SKM-1 treated with dmso at 0.1 percent for 144 hours (cell line): ENCODE measurements around the gene SOD2.
"Not testable (repeated sequence)": the region's sequence is repeated elsewhere in the genome, so short reads cannot be mapped to it uniquely, and the experiment has no call there.

Experiments used
- DNase-seq: peaks from one replicate; lab custom pipeline; 2025; ENCODE audit not compliant: unreplicated experiment; lab: John Stamatoyannopoulos, UW

SOD2 gene

GRCh38 chr6:159693128-159693893 is at the start of gene SOD2:
Gene SOD2 (minus strand): TSS chr6:159693241. CDS start chr6:159693167, 74 bp downstream.
- peak; percentile 63 for DNase-seq

GRCh38 chr6:159742165-159742564 is 49.1 kb upstream of the SOD2 start:
- no peak for DNase-seq

DNA sequence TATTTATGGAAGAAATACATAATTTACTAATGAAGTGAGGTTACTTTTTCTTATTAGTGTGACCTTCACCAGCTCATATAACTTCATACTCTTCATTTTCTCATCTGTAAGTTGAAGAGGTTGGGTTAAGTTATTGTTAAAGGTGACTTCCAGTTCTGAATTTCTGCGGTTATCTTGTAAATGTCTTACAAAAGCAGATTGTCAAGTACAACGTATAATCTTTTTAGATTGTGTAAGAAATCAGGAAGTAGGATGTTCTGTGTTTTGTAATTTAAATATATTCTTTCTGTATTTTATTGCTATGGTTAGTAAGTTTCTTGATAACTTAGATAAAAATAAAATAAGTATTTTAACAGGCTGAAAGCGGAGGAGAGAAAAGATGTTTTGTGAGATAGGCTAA is 46.3 kb upstream of the SOD2 start:
- no peak for DNase-seq

DNA sequence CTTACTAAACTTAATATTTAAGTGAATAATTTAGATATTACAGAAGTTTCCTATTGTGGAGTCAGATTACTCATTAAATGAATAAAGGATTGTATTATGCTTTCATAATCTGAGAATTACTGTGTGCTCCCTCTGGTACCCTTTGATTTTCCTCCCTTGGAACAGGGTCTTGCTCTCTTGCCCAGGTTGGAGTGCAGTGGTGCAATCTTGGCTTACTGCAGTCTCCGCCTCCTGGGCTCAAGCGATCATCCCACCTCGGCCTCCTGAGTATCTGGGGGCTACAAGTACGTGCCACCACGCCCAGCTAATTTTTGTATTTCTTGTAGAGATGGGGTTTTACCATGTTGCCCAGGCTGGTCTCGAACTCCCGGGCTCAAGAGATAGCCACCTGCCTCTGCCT is 43.9 kb upstream of the SOD2 start:
- DNase-seq: no peak

GRCh38 chr6:159733395-159733794 is 40.4 kb upstream of the SOD2 start:
- DNase-seq: not testable (repeated sequence)

- DNase-seq: not testable (repeated sequence)
Observed at GRCh38 chr6:159732550-159732949, 39.5 kb upstream of the SOD2 start.

GRCh38 chr6:159730332-159730676 is 37.3 kb upstream of the SOD2 start:
- no peak for DNase-seq

DNA sequence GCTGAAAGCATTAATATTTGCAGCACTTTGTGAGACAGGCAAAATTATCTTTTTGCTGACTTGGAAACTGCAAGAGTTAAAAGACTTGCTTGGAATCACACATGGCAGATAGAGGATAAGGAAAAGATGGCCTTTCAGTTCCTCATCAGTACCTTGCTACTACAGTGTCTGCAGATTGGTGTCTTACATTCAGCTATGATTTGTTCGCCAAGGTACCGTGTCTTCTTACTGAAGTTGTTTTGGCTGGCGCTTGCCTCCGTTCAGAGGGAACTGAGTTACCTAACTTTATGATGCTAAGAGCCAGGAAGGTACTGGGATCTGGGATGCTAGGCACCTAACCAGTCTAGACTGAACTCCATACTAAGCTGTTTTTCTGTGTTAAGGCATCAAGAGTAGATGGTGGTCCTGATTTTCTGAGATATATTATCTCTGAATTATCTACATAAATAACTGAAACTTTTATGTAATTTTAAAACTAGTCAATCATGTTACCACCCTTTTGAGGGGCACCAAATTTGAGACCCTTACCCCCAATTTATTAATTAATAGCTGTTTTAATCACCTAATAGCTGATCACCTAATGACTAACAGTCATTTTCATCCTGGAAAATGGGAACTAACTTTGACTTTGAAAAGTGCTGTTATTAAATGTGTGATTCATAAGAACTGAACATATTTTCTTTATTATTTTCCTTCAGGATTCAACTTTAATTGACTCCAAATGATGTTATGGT is 36.7 kb upstream of the SOD2 start:
- no peak for DNase-seq

DNA sequence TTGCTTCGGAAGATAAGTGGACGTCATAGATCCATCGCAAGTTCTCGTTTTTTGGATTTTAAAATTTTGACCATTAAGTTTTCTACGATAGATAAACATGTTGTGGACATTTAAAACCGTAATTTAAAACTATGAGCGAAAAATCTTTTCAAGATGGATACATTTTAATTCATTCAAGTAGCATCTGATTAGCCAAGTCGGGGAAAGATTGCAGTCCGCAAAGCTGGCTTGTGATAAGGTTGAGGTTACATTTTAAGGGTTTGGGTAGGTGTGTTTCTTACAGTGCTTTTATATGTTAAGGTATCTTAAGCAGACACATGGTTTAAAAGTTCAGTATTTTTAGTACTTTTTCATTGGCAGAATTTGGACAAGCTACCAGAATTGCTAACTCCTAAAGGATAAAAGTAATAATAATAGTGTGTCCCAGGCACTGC is 35.5 kb upstream of the SOD2 start:
- no peak for DNase-seq

GRCh38 chr6:159727717-159728445 is 34.8 kb upstream of the SOD2 start:
- DNase-seq: no peak

DNA sequence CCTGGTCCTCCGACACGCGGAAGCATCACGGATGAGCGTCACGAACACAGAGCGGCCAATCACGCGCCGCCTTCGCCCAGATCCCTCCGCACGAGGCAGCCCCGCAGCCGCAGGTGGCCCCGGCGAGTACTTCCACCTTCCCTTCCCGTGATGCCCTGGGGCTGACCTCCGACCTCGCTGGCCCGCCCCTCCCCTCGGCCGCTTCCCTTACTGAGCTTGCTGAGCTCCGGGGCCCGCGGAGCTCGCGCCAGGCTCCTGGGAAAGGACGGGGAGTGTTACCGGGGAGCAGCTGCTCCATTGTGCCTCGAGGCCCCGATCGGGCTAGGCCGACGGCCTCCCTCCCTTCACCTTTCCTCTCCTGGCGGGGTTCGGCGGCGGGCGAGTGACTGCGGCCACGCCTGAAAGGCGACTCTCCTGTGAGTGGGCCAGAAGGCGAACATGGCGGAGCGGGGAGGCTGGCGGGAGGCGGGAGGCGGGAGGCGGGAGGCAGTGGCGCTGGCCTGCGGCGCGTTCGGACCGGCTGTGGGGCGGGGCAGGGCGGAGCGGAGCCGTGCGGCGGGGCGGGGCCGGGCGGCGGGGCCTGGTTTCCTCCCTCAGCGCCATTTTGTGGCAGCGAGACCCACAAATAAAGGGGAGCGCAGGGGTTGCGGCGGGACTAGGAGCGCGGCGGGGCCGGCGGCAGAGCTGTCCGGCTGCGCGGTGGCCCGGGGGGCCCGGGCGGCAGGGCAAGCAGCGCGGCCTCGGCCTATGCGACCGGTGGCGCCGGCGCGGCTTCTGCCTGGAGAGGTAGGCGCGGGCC is 34.1 kb upstream of the SOD2 start, which contains the start of gene WTAP:
Gene WTAP, plus strand, starts transcription at position 589 of the 799 bp plus-strand sequence. CDS start 8,760 bp downstream, outside the sequence.
- DNase-seq: peak; percentile 98

DNA sequence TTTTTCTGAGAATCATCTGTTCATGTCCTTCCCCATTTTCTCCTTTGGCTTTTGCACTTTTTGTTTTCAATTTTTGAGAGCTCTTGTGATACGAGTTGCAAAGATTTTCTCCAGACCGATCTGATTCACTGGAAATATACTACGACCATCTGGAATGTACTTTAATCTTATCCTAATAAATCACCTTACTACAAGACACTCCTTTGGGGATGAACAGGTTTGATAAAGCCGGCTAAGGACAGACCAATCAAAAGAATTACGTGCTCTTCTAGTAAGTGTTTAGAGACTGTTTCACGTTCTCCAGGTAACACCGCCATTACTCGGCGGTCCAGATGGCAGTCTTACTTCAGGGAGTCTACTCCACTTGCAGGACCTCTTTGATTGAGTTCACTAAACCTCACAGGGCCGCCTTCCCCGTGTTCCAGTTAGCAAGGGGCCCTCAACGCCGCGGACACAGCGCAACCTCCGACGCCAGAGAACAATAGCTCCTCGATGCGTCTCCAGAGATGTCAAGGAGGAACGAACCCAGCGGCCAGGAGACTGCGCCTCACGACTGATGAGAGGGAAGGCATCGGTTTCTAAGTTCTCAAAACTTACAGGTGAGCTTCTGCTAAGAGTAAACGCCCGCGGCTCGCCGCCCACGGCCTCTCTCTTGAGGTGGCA is 33.3 kb upstream of the SOD2 start:
- DNase-seq: no peak

GRCh38 chr6:159725208-159725607 is 32.2 kb upstream of the SOD2 start:
- not testable (repeated sequence) for DNase-seq

GRCh38 chr6:159724778-159725177 is 31.7 kb upstream of the SOD2 start:
- DNase-seq: no peak

DNA sequence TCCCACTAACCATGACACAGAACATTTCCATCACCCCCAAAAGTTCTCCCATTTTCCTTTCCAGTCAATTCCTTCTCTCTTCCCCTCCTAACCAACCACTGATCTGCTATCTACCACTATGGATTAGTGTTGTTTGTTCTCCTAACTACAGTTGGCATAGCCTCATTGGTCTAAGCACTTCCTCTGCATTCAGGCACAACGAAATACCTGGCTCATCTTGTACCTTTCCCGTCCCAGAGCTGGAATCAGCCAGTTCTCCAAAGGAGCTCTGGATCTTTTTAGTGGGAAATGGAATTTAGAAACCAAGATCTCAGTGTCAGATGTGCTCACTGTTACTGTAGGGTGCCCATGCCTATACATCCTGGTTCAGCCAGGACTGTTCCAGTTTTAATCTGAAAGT is 30.2 kb upstream of the SOD2 start:
- no peak for DNase-seq

DNA sequence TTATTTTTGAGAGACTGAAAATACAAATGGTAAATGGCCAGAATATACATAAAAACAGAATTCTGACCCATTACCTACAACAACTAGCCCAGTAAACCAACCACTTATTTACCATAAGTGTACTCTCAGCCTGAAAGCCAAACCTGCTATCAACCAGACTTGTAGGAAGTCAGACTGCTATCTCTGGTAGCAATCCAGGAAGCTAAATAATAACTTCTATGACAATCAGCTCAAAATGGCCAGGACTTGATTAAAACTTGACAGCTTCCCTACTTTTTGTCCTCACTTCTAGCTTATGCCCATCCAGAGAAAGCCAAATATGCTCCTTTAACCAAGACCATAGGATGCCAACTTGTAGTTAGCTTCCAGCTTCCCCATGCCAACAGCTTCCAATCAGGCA is 29.6 kb upstream of the SOD2 start:
- no peak for DNase-seq

DNA sequence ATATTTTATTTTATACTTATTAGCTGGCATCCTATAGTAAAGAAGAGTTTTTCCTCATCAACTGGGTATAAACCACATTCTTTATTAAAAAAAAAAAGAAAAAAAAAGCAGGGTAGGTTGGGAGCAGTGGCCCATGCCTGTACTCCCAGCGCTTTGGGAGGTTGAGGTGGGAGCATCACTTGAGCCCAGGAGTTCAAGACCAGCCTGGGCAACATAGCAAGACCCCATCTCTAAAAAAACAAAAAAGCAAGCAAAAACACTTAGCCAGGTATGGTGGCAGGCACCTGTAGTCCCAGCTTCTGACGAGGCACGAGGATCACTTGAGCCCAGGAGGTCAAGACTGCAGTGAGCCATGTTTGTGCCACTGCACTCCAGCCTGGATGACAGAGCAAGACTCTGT is 28.9 kb upstream of the SOD2 start:
- not testable (repeated sequence) for DNase-seq

GRCh38 chr6:159720708-159721107 is 27.7 kb upstream of the SOD2 start:
- no peak for DNase-seq

GRCh38 chr6:159719287-159719686 is 26.2 kb upstream of the SOD2 start:
- DNase-seq: no peak

GRCh38 chr6:159718634-159719033 is 25.6 kb upstream of the SOD2 start:
- DNase-seq: no peak
